Endometrium (tissue), 2 donors: ENCODE results near the gene DHRS12.
A peak's percentile ranks its signal among the peaks of the same experiment; 100 is the strongest.

ENCODE experiments used
- FAIRE-seq: peaks from 2 replicates; lab custom pipeline; 2012; peaks lifted over from hg19 to GRCh38; lab: Jason Lieb, UNC
- donor health status: control.
- donor health status: control.

The DHRS12 gene

GRCh38 chr13:51759240-51759639 is 44.7 kb downstream of the DHRS12 start:
- no peak for FAIRE-seq

DNA sequence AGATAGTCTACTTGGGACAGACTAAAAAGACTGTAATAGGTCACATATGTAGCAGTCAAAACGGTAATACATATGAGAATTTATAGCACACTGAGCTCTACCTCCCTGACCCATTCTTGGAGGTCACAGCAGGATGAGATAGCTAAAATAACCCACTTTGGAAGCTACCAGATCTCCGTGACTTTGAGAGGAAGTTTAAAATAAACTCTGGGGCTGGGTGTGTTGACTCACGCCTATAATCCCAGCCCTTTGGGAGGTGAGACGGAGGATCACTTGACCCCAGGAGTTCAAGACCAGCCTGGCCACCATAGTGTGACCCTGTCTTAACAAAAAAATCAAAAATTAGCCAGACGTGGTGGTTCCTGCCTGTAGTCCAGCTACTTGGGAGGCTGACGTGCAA is 45.3 kb downstream of the DHRS12 start:
- FAIRE-seq, result no peak

DNA sequence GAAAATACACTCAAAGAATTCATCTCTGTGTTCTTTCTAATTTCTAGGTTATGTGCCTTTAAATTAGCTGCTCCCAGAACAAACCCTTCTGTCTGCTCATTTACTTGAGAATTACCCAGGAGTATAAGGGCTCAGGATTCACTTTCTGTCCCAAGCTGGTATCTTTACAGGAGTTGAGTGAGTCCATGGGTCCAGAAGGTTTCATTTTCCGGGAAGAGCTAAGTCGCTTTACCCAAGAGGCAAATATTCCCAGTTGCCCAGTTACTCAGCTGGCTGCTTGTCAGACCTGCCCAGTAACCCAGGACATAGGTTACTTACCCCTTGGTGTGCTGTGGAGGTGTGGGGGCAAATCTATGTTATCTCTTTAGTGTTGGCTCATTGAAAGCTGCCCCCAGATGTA is 47.3 kb downstream of the DHRS12 start:
- no peak for FAIRE-seq

- no peak for FAIRE-seq
Observed at GRCh38 chr13:51747438-51748434, 56.2 kb downstream of the DHRS12 start.

GRCh38 chr13:51746802-51747201 is 57.2 kb downstream of the DHRS12 start:
- FAIRE-seq, result no peak

DNA sequence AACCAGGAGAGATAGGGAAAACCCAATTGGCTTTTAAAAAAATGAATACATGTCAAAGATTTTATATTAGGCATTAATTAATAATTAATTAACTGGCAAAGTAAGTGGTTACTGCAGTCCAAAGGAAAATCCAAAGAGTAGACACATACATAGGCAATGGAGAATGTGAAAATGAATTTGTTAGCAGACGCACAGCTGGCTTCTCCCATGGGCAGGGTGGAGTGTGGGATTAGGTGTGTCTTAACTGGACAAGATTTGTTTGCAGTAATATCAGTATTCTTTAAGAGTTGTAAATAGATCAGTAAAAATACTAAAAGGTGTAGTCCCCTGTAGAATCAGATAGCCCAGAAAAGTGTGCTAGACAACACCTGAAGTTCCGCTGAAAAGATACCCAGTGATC is 58.7 kb downstream of the DHRS12 start:
- no peak for FAIRE-seq

DNA sequence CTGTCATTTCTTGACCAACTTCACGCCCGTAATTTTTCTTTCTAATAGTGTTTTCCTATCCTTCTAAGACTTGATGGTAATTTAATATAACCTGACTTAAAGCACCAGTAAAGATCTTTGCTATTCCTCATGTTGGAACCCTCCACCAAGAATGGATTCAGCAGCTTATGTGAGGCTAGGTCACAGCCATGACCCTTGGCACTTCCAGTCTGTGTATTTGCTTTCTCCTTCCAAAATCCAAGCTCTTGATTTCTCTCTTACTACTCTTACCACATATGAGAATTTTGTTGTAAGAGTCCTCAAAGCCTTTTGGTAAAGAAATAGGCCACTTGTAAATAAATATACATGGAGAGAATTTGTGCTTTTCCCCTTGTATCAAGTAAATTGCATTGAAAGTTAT is 61.4 kb downstream of the DHRS12 start:
- FAIRE-seq, result no peak

- FAIRE-seq, result no peak
Observed at GRCh38 chr13:51742031-51742430, 61.9 kb downstream of the DHRS12 start.

- no peak for FAIRE-seq
Observed at GRCh38 chr13:51740698-51741097, 63.3 kb downstream of the DHRS12 start.

DNA sequence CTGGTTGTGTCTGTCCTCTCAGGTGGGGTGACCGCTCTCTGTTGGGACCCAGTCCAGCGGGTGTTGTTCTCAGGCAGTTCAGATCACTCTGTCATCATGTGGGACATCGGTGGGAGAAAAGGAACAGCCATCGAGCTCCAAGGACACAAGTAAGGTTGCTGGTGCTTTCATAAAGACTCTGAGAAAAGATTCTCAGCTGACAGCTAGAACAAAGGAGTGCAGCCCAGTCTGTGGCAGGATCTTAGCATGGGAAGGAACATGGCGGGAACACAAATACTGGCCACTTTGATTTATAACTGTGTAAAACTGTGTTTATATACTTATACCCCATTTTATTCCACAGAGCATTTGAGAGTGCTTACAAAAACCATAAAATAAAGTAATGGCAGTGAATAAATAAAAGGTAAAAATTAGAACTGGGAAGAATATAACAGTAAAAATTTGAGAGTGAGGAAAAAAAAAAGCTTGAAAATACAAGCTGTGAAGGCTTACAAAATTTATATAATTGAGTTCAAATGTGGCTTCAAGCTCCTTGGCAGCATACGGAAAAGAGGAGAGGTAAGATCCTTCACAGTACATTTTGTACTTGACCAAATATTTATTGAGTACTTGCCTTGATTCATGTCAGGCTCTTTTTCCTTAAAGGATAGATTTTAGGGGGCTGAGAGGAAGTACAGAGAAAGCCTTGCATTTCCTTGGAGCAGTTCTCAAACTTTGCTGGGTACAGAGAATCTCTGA is 64.8 kb downstream of the DHRS12 start:
- FAIRE-seq, result no peak

- no peak for FAIRE-seq
Observed at GRCh38 chr13:51738226-51738905, 65.6 kb downstream of the DHRS12 start.

- no peak for FAIRE-seq
Observed at GRCh38 chr13:51737609-51738008, 66.4 kb downstream of the DHRS12 start.

DNA sequence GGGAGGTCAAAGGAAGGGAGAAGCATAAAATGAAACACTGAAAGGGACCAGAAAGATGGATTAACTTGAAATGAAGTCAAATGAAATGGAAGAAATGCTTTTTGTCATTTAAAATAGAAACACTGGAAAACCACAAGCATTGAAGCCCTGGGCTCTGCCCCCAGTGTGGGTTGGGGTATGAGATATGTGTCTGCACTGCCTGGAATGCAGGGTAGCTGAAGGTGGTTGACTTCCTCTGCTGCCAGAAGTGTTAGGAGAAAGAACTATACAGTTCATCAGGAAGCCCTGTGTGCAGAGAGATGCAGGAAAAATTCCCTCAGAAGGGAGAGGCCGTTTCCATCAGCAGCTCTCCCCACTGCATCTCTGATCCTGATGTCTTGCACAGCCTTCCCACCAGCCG is 69.2 kb downstream of the DHRS12 start:
- no peak for FAIRE-seq

- no peak for FAIRE-seq
Observed at GRCh38 chr13:51733374-51734298, 70.3 kb downstream of the DHRS12 start.

- peak; percentile 90 for FAIRE-seq
Observed at GRCh38 chr13:51731759-51732158, 72.2 kb downstream of the DHRS12 start.

GRCh38 chr13:51730927-51731326 is 73.0 kb downstream of the DHRS12 start:
- no peak for FAIRE-seq

- peak; percentile 63 for FAIRE-seq
Observed at GRCh38 chr13:51729866-51730553, 74.0 kb downstream of the DHRS12 start.

GRCh38 chr13:51728972-51729371 is 75.0 kb downstream of the DHRS12 start:
- no peak for FAIRE-seq

DNA sequence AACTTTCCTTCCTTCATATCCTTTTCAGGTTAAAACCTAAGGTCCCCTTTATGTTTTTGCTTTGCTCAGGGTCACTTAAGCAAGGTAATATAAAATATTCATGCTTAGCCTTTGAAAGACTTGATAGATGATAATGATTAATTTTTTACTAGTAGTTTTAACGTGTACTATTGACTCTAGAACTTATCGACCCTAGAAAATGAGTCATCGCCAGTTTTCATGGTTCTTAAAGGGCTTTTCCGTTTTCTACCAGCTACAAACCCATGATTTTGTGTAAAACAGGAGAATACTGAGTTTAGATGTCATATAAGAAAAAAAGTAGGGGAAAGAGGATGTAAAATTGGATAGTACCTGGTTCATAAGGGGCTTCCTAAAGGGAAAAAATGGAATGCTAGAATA is 75.7 kb downstream of the DHRS12 start:
- FAIRE-seq, result no peak

DNA sequence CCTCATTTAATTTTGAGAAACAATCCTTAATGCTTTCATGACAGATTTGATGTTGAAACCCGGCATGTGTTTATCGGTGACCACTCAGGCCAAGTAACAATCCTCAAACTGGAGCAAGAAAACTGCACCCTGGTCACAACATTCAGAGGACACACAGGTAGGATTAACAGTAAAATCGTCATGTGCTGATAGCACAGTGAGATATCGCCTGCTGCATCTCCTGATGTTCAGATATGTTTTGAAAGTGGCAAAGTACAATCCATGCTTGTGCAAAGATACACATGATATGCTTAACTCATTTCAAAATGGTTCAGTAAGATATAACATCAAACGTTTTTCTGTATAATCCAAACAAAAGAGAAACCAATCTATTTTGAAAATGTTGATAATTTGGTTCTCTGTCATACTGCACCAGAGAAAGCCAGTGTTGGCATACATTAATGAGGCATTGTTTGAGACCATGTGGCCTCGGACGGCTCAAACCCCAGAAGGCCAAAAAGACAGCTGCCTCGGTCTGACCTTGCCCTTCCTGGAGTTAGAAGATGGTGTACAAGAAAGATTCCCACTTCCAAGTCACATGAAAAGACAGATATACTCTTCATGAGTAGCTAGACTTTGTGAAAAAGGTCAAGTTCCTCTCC is 76.2 kb downstream of the DHRS12 start:
- no peak for FAIRE-seq
